Osteoblast (primary cell): ENCODE data around the gene SLC10A1. TPM values are rescaled to one million over a fixed set of nuclear protein-coding genes. Genes with fewer than 3 reads are reported as not detected.

Experiments used
- DNase-seq: peaks from one replicate; pipeline ENCODE4 v3.0.0; 2011; ENCODE audit warnings: low spot score, mixed read lengths; ENCODE audit not compliant: insufficient read length; ENCODE audit errors: missing footprints
- H2AFZ ChIP-seq: 2 replicates; pipeline ENCODE4 v1.6.0; 2011; ENCODE audit warnings: mild to moderate bottlenecking, low read length
- H3K27ac ChIP-seq: 2 replicates; pipeline ENCODE4 v1.5.1; 2011; ENCODE audit warnings: mild to moderate bottlenecking, low read depth, low read length, moderate library complexity
- H3K27me3 ChIP-seq: 2 replicates; pipeline ENCODE4 v1.6.0; 2012; ENCODE audit warnings: mild to moderate bottlenecking, control low read depth, inconsistent platforms, low read length, moderate library complexity; ENCODE audit not compliant: insufficient read depth
- H3K36me3 ChIP-seq: 2 replicates; pipeline ENCODE4 v1.5.1; 2011; ENCODE audit warnings: mild to moderate bottlenecking, low read length, control low read depth, moderate library complexity; ENCODE audit not compliant: insufficient read depth
- H3K4me1 ChIP-seq: 2 replicates; pipeline ENCODE4 v1.5.1; 2011; ENCODE audit warnings: mild to moderate bottlenecking, low read length, control low read depth, moderate library complexity; ENCODE audit not compliant: insufficient read depth
- H3K4me2 ChIP-seq: 2 replicates; pipeline ENCODE4 v1.6.0; 2011; ENCODE audit warnings: mild to moderate bottlenecking, low read length; ENCODE audit not compliant: insufficient read depth
- H3K4me3 ChIP-seq: fragments of 200-600 bp; sonication (generic); 3 replicates; pipeline ENCODE4 v1.5.1; 2012; ENCODE audit warnings: mild to moderate bottlenecking, low read length, inconsistent platforms; ENCODE audit not compliant: insufficient read depth
- H3K79me2 ChIP-seq: 2 replicates; pipeline ENCODE4 v1.6.0; 2012; ENCODE audit warnings: mild to moderate bottlenecking, low read length, control low read depth, inconsistent platforms; ENCODE audit not compliant: insufficient read depth
- H3K9me3 ChIP-seq: 2 replicates; pipeline ENCODE4 v1.5.1; 2011; ENCODE audit warnings: low read depth, low read length, control low read depth
- H4K20me1 ChIP-seq: 2 replicates; pipeline ENCODE4 v1.6.0; 2012; ENCODE audit warnings: mild to moderate bottlenecking, low read length, control low read depth; ENCODE audit not compliant: insufficient read depth
- total RNA-seq: library from RNA; depleted of rRNA; stranded (reverse); fragments of >200 nt; gene quantifications from 2 replicates; pipeline ENCODE4 v1.2.3, GENCODE V29; 2012
- TF ChIP-seq, protein P1 (sequence below): IDR thresholded peaks from 2 replicates; pipeline ENCODE4 v1.5.1; 2011; ENCODE audit warnings: mild to moderate bottlenecking, low read depth, low read length, moderate library complexity; ENCODE audit errors: extremely low read depth

The SLC10A1 gene
- total RNA-seq, 1 donor: not detected

DNA sequence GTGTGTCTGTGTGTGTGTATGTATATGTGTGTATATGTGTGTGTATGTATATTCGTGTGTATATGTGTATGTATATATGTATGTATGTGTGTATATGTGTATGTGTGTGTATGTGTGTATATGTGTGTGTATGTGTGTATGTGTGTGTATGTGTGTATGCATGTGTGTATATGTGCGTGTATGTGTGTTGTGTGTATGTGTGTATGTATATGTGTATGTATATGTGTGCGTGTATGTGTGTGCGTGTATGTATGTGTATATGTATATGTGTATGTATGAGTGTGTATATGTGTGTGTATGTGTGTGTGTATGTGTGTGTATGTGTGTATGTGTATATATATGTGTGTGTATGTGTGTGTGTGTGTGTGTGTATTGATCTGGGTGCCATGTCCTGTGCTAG lies 31.8 kb upstream of the SLC10A1 start:
- Histone ChIP-seq H2AFZ (no peak overlapping the region), H3K9me3 (no peaks in the 10 kb centered on the region), H3K27ac (no peak overlapping the region), H3K4me1 (no peaks in the 10 kb centered on the region), H3K36me3 (no peaks in the 10 kb centered on the region), H3K4me2 (no peak overlapping the region), H3K79me2 (no peaks in the 10 kb centered on the region), H3K4me3 (no peak overlapping the region), H4K20me1 (no peaks in the 10 kb centered on the region), H3K27me3 (no peaks in the 10 kb centered on the region)
- TF ChIP-seq, protein P1, sequence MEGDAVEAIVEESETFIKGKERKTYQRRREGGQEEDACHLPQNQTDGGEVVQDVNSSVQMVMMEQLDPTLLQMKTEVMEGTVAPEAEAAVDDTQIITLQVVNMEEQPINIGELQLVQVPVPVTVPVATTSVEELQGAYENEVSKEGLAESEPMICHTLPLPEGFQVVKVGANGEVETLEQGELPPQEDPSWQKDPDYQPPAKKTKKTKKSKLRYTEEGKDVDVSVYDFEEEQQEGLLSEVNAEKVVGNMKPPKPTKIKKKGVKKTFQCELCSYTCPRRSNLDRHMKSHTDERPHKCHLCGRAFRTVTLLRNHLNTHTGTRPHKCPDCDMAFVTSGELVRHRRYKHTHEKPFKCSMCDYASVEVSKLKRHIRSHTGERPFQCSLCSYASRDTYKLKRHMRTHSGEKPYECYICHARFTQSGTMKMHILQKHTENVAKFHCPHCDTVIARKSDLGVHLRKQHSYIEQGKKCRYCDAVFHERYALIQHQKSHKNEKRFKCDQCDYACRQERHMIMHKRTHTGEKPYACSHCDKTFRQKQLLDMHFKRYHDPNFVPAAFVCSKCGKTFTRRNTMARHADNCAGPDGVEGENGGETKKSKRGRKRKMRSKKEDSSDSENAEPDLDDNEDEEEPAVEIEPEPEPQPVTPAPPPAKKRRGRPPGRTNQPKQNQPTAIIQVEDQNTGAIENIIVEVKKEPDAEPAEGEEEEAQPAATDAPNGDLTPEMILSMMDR: no peak
- DNase-seq: no peak

DNA sequence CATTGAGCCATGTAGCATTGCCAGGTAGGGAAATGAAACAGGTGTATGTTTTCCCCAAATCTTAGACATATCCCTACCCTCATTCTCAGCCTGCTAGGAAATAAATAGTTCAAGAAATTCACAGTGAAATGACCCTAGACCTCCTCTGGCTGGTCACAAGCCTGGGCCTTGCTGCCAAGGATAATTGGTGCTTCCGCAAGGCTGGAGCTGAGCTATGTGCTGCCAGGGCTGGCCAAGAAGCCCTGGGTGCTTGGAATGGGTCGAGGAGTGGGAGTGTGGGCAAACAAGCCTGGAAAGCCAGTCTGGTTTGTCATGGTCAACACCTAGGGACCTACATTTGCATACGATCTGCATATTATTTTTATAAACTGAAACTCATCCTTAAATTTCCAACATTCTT lies 31.3 kb upstream of the SLC10A1 start:
- Histone ChIP-seq H3K79me2 (no peaks in the 10 kb centered on the region), H3K4me3 (no peak overlapping the region), H3K9me3 (no peaks in the 10 kb centered on the region), H2AFZ (no peak overlapping the region), H3K4me1 (no peaks in the 10 kb centered on the region), H4K20me1 (no peaks in the 10 kb centered on the region), H3K27me3 (no peaks in the 10 kb centered on the region), H3K4me2 (no peak overlapping the region), H3K27ac (no peak overlapping the region), H3K36me3 (no peaks in the 10 kb centered on the region)
- no peak for DNase-seq
- TF ChIP-seq, protein P1: no peak

GRCh38 chr14:69827560-69827959 lies 30.5 kb upstream of the SLC10A1 start:
- H3K4me3 ChIP-seq: no peak overlapping the region
- no peak overlapping the region for H3K27ac ChIP-seq
- TF ChIP-seq, protein P1: no peak
- H3K4me1 ChIP-seq: no peaks in the 10 kb centered on the region
- no peaks in the 10 kb centered on the region for H3K9me3 ChIP-seq
- H3K27me3 ChIP-seq: no peaks in the 10 kb centered on the region
- H4K20me1 ChIP-seq: no peaks in the 10 kb centered on the region
- H3K4me2 ChIP-seq: no peak overlapping the region
- DNase-seq: no peak
- no peaks in the 10 kb centered on the region for H3K79me2 ChIP-seq
- no peak overlapping the region for H2AFZ ChIP-seq
- H3K36me3 ChIP-seq: no peaks in the 10 kb centered on the region

DNA sequence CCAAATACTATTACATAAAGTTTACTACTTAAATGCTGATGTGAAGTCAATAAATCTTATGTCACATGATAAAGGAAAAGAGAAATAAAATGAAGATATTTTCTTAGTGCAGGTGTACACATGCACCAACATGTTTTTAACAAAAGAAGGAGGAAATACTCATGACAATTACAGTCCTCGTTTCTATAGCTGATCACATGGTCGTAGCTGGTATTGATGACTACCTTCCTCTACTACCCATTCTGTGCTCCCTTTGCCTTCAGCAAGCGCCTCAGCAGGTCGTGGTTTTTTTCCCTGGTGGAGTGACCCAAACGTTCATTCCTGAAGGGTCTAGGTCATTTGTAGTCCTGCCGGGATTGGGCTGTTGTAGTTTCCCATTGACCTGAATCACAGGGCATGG lies 25.4 kb upstream of the SLC10A1 start:
- H4K20me1 ChIP-seq: no peaks in the 10 kb centered on the region
- H3K36me3 ChIP-seq: no peaks in the 10 kb centered on the region
- no peaks in the 10 kb centered on the region for H3K27me3 ChIP-seq
- H3K27ac ChIP-seq: no peak overlapping the region
- H3K79me2 ChIP-seq: no peaks in the 10 kb centered on the region
- no peaks in the 10 kb centered on the region for H3K9me3 ChIP-seq
- H3K4me1 ChIP-seq: no peaks in the 10 kb centered on the region
- no peak overlapping the region for H2AFZ ChIP-seq
- TF ChIP-seq, protein P1: no peak
- DNase-seq: no peak
- H3K4me3 ChIP-seq: no peak overlapping the region
- H3K4me2 ChIP-seq: no peak overlapping the region
